ENCODE data around the gene PLCB2.
A peak's percentile ranks its signal among the peaks of the same experiment; 100 is the strongest.

Gene PLCB2

DNA sequence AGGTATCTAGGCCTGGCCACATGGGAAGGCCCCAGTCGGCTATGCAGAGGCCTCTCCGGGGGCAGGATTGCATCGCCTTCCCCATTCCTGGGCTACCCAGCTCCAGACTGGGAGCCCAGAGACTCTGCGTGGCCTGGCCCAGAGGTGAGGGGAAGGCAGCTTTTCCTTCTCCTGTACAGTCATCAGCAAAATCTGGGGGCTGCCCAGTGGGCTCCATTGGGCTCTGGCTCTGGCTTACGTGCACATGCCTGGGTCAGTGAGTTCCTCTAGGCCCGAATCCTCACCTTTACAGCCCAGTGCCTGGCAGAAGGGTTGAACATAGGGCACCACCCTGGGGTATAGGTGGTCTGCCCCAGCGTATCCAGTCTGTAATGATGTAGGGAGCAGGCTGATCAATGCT, 20.9 kb downstream of the PLCB2 start:
- DNase-seq (ENCODE audit: low read depth in 2 of 2): no peak

DNA sequence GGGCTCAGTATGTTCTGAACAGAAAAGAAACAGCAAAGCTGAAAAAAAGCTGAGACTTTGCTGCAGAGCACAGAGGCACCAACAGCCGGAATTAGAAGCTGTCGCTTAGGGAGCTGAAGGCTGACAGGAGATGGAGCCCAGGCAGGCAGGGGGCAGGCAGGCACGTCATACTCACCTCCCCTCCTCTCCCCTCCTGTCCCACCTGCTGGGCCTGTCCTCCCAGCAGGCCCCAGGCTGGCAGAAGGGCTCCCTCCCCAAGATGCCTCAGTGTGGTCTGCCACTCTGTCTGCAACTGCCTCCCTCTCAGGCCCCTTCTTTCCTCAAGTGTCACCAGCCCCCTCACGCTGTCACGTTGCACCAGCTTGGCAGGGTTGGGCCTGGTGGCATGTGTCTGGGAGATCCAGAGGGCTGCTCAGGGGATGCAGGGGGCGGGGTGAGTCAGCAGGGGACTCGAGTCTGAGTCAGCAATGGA, 21.6 kb downstream of the PLCB2 start:
- no peak for DNase-seq (ENCODE audit: low read depth in 2 of 2)

DNA sequence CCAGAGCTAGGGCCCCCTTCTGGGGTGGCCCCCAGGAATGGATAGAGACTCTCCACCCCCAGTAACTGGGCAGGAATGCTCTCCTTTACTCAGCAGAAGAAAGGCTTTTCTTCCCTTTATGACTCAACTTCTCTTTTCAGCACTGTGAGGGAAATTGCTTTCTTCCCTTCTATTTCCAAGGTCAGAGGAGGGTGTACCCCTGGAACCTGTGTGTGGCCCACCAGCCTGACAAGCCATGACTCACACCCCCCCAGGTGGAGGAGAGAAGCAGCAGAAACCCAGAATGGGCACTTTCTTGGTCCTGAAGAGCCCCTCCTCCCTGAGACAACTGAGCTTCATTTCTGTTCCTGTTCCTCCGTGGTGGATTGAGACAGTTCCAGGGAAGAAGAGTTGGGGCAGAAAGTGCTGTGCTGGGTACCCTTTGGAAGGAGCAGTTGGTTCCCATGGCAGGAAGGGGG, 22.2 kb downstream of the PLCB2 start:
- DNase-seq (ENCODE audit: low read depth in 2 of 2): no peak

DNA sequence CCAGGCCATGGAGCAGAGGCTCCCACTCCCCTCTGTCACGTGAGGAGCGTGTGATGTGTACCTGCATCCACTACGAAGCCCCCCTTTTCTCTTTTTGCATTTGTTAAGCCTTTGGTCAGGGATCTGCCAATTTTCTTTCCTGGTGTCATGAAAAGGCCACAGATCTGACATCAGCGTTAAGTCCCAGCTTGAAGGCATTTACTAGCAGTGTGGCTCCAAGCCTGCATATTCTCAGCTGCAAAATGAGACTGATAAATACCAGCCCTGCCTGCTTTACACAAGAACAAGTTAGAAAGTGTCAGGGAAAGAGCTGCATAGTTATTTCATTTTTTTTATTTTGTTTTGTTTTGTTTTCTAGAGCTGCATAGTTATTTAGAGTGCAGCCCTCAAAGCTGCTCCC, 22.6 kb downstream of the PLCB2 start:
- DNase-seq (ENCODE audit: low read depth in 2 of 2): no peak

DNA sequence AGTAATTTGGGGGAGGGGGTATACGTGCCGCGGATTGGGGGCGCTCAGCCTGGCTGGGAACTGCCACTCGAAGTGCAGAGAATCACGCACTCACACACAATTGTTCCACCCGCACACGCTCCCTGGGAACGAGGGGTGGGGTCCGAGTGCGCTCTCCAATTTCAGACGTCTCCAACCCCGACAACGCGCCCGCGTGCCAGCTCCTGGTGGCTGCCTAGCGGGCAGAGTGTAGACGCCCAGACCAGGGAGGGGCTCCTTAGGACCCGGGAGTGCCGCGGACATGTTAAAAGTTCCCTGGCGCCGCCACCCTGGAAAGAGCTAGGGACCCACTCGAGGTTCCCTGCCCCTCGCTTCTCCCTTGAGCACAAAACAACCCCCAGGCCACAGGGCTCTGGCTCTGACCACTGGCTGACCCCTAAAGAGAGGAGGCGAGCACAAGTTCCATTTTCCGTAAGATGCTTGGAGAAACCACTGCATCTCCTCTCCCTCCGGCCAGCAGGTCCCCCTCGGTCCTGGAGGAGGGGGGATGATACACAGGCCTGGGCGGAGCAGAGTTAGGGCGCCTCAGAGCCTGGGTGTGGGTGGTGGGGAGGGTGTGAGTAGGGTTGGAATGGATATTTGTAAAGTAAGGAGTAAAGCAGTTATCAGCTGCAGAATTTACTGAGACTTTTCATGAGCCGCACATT, 24.0 kb downstream of the PLCB2 start:
- DNase-seq (ENCODE audit: low read depth in 2 of 2): no peak

DNA sequence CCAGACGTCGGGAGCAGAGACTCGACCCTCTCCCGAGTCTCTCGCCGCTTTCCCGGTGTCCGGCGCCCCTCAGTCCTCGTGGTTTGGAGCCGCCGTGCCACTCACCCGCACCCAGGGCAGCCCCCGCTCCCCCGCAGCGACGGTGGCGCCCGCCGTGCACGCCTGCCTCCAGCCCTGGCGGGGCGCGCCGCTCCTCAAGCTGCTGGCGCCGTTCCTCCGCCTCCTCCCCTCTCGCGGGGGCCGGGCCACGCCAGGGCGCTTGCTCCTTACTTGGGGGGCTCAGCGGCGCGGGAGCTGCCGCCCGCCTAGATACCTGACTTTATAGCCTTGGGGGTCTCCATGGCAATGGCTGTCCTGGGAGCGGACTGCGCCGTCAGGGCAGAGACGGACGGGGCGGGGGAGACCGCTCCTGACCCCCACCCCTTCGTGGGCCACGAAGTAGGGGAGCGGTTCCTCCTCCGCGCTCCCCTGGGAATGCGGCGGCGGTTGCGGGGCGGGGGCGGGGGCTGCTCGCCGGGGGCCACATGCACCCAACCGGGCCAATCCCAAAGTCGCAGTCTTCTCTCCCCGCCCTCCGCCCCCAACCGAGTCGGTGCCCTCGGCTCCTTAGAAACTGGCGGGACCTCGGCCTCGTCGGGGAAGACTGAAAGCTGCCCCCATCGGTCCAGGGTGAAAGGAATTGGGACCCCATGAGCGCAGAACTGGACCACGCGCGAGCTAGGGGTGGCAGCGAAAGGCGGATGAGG, 24.7 kb downstream of the PLCB2 start, which contains the start of gene ANKRD63:
Gene ANKRD63 (minus strand): TSS at position 196 of the 746 bp plus-strand sequence. CDS start 478 bp downstream, outside the sequence.
- DNase-seq (ENCODE audit: low read depth in 2 of 2): peak in 1 of 2 donors; percentile 27

DNA sequence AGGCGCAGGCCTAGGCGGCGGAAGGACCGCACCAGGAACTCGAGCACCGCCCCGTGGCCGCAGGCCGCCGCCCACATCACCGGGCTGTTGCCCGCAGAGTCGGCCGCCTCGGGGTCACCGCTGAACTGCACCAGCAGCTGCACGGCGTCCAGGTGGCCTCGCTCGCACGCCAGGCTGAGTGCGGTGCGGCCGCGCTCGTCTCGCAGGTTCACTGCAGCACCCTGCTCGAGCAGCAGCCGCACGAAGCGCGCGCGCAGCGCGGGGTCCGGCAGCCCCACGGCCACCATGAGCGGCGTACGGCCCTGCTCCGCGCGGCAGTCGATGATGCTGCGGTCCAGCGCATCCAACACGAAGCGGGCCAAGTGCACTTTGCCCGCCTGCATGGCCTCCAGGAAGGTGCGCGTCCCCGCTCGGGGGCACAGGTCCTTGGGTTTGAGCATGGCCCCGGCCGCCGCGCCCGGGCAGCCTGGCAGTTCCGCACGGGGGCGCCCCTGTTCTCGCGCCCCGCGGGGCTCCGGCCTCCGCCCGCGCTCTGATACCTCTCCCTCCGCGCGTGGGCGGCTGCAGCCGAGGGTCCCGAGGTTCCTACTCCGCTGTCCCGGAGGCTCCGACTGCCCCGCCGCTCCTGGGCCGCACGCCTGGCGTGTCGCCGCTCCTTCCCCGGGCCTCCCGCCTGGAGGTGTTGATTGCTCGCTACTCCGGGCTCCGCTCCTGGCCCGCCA, 25.4 kb downstream of the PLCB2 start:
- peak; percentile 33 to 39 for DNase-seq (ENCODE audit: low read depth in 2 of 2)

DNA sequence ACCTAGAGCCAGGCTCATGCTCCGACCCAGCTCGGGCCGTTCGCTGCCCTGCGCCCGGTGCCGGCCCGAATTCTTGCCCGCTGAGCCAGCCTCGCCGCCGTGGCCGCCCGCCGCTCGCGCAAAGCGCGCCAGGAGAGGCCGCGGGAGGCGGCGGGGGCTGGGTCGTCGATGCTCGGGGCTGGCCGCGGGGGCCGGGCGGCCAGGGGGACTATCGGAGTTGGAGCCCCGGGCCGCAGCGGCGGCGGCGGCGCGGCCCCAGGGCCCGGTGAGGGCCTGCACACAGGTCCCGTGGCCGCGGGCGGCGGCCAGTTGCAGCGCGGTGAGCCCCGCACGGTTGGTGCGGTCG, 26.0 kb downstream of the PLCB2 start:
- DNase-seq (ENCODE audit: low read depth in 2 of 2): no peak

DNA sequence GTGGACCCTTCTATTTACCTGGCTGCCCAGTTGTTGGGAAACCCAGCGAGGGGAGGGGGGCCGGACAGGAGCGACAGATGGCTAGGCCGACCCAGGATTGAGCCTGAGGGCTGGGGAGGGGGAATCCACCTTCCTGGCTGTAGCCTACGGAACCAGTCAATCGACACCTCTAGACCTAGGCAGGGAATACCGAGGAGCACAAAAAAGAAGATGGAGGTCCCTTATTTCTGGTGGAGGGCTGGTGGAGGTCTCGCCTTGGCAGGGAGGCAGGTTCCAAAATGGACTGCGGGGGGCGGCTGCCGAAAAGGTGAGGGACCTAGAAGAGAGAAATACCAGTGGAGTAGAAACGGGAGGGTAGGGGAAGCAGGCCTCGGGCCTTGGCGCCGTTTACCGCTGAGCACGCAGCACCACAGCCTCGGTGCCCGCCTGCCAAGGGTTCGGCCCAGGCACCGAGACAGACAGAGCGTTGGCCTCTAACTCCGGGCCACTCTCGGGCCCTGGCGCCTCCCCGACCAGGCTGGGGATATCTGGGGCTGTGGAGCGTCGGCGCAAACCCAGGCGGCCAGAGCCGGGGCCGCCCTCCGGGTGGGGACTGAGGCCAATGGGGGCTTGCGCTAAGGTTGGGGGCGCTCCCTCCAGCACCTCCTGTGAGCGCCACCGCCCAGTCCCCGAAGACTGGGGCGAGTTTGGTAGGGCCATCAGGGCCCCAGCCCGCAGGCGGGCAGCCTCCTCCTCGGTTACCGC, 26.5 kb downstream of the PLCB2 start:
- DNase-seq (ENCODE audit: low read depth in 2 of 2): no peak

DNA sequence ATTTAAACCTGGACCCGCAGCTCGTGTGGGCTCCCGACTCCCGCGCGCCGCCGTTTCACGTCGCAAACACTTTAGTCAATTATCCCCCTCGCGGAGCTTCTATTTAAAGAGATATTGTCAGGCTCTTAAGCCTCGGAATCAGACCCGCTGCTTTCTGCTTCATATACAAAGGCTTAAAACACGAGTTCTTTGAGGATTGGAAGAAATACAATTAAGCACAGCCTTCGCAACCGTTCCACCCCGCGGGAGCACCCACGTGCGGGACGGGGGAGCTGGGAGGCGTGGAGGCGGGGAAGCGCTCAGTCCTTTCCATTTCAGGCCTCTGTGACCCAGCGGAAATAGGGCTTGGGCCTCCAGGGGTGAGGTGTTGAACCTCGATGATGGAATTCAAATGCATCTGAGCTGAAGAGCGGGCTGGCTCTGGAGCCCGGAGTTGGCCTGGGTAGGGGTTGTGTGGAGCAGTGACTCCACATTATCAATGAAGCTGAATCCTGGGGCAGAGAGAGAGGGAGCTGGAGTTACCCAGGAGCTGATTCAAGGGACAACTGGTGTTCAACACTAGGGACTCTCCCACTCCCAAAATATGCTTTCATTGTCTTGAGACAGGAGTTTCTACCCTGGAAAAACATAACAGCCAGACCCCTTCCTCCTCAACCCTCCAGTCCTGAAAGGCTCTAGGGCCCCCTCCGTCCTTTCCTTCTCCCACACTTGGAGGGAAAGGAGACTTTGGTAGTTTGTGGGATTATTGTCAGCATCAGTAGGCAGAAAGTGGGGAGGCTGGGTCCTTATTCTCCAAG, 27.3 kb downstream of the PLCB2 start:
- no peak for DNase-seq (ENCODE audit: low read depth in 2 of 2)

DNA sequence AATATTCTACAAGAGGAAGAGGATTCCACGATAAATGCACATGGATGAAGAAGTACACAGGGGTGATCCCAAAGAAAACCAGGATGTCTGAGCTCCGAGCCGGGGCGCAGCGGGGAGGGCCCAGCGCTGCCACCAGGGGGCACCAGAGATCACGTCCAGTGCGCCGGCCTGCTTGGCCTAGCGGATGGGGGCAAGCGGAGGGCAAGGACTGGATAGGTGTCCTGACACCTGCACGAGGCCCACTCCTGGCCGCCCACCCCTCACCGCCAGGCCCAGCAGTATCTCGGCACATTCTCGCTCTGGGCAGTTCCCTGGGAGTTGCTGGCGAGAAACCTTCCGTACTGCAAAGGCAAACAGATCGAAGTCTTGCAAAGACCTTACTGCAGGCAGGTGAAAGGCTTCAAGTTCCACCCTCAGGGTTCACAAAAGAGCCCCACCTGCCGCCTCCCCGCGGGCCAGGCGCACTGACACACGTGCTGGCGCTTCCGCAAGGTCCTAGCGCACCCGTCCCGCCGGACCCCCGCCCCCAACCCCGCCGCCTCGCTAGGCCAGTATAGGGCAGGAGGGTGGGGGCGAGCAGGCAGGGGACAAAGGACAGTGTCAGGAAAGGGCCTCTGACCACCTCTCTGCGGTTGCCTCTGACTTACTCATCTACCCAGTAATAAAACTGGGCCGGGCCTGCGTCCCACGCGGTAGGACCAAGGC, 28.1 kb downstream of the PLCB2 start:
- DNase-seq (ENCODE audit: low read depth in 2 of 2): peak; percentile 59 to 75

DNA sequence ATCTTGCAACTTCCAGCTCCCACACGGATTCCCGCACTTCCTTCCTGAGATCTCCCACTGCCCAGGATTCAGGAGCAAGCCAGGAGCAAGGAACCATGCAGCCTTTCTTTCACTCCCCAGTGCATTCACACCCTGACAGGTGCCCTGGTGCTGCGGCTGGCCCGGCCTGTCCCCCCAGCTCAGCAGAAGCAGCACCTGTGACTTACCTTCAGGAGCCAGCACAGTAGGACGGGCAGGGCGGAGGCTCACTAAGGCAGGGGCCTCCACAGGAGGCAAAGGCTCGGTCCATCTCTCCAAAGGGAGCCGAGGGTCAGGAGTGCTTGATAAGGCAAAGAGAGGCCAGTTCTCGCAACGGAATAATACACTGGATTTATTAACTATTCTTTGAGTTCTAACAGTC, 29.7 kb downstream of the PLCB2 start:
- DNase-seq (ENCODE audit: low read depth in 2 of 2): no peak

DNA sequence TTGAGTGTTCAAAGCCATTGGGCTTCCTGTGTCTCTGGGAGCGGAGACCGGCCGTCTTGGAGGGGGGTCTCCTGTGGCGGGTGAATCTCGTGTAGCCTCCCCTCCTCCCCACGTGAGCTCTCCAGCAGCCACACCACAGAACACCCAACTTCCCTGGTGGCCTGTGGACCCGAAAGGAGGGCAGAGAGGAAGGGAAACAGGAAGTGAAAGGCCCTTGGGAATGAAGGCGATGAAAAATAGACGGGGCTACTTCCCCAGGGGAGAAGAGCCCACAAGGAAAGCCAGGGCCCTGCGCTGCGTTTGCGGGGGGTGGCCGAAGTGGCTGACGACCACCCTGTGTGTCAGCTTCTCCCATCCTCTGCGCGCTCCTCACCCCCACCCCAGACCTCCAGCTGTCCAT, 30.3 kb downstream of the PLCB2 start:
- DNase-seq (ENCODE audit: low read depth in 2 of 2): no peak

DNA sequence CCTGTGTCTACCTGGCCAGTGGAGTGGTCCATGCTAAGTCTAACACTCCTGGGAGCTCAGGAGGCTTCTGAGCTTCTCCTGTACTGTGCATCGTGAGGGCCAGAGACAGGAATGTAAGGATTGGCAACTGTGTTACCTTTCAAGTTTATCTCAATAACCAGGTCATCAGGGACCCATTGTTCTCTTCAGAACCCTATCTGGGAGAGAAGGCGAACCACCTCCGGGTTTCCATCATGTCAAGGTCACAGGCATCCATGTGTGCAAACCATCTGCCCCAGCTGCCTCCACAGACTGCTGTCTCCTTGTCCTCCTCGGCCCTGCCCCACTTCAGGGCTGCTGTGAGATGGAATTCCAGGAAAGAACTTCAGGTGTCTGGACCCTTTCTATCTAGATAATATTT, 30.8 kb downstream of the PLCB2 start:
- no peak for DNase-seq (ENCODE audit: low read depth in 2 of 2)

DNA sequence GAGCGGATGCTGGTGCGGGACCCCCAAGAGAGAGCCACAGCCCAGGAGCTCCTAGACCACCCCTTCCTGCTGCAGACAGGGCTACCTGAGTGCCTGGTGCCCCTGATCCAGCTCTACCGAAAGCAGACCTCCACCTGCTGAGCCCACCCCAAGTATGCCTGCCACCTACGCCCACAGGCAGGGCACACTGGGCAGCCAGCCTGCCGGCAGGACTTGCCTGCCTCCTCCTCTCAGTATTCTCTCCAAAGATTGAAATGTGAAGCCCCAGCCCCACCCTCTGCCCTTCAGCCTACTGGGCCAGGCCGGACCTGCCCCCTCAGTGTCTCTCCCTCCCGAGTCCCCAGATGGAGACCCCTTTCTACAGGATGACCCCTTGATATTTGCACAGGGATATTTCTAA, 31.8 kb downstream of the PLCB2 start:
- no peak for DNase-seq (ENCODE audit: low read depth in 2 of 2)

DNA sequence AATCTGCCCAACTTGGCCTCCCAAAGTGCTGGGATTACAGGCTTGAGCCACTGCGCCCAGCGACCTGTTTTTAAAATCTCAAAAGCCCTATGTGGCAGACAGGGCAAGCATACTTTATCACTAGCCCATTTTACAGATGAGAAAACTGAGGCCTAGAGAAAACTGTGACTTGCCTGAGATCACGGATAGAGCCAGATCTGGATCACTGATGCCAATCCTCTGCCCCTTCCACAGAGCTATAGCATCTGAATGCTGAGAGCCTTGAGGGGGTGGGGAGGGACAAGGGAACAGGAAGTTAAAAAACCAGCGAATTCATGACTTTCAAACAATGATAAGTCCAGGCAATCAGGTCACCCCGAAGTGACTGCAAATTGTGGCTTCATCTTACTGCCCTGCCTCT, 32.2 kb downstream of the PLCB2 start:
- no peak for DNase-seq (ENCODE audit: low read depth in 2 of 2)

DNA sequence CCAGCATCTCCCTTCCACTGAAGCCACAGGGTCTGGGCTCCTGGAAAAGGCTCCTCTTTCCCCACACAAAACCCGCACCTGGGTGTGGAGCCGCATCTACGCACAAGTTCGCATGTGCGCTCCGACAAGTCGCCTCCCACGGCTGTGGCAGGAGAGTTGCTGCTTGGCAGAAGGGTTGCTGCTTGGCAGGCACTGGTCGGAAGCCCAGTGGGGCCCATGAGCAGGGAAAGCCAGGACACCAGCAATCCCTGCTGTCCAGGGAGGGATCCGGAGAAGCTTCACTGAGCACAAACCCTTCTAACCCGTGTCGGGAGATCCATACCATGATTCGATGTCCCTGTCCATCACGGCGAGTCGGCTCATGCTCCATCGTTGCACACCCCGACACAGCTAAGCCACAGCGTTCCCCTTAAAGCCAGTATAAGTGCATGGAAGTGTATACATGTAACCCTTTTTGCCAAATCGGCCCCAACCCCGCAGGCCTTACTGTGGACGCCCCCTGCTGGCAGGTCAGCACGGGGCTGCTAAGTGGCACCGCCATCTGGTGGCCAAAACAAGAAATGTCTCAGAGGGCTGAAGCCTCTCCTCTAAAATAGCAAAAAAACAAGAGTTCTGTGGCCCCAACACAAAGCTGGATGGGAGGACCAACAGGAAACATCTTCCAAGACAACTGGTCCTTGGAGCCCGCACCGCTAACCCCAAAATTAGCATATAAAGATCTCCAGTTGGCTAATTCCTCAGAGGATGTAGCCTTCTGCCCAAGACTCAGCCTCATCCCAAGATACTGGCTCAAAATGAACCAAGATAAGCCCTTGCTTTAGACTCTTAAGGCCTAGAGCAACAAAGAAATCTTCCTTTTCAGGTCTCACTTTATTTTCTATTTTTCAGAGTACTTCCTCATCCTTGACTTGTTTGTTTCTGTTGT, 33.1 kb downstream of the PLCB2 start:
- peak; percentile 80 to 92 for DNase-seq (ENCODE audit: low read depth in 2 of 2)

DNA sequence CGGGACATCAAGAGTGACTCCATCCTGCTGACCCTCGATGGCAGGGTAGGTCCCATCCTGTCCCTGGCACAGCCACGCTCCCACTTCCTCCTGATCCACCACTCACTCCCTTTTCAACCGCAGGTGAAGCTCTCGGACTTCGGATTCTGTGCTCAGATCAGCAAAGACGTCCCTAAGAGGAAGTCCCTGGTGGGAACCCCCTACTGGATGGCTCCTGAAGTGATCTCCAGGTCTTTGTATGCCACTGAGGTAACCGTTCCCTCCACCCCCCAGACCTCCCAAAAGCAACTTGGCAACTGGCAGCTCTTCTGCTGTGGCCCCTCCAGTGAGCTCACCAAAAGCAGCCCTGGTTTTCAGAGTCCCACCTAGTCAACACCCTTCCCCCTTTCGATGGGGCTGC, 34.3 kb downstream of the PLCB2 start:
- DNase-seq (ENCODE audit: low read depth in 2 of 2): no peak

DNA sequence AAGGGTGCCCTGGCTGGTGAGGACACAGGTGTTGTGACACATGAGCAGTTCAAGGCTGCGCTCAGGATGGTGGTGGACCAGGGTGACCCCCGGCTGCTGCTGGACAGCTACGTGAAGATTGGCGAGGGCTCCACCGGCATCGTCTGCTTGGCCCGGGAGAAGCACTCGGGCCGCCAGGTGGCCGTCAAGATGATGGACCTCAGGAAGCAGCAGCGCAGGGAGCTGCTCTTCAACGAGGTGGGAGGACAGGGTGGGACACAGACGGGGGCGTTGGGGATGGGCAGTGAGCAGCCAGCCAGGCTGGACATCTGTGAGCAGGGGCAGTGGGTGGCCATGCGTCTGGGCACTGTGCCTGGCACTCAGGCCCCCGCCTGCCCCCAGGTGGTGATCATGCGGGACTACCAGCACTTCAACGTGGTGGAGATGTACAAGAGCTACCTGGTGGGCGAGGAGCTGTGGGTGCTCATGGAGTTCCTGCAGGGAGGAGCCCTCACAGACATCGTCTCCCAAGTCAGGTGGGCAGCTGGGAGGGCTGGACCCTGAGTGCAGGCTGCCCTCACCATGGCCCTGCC, 35.2 kb downstream of the PLCB2 start:
- no peak for DNase-seq (ENCODE audit: low read depth in 2 of 2)
